Measurements from ENCODE around the gene SETD1A.

DNA sequence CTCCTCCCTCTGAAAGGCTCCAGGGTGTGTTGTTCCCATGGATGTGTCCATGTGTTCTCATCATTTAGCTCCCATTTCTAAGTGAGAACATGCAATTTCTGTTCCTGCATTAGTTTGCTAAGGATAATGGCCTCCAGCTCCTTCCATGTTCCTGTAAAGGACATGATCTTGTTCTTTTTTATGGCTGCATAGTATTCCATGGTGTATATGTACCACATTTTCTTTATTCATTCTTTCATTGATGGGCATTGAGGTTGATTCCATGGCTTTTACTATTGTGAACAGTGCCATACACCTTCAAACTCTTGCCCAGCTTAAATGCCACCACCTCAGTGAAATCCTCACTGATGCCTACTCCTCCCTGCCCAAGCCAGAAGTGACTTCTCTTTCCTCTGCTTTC is 13.2 kb upstream of the SETD1A start:
- no peak for TF ChIP-seq POLR2A (IDR thresholded peaks at IDR 0.05; ENCODE audit: low read length)
- no peak for TF ChIP-seq GATA1 (IDR thresholded peaks at IDR 0.05; ENCODE audit: low read depth, low read length)
